ENCODE data around the gene RAB11FIP3.

The RAB11FIP3 gene

GRCh38 chr16:533391-534123 lies 108.1 kb downstream of the RAB11FIP3 start:
- peak; percentile 84 for DNase-seq (ENCODE audit: low spot score)

GRCh38 chr16:534135-534534 lies 108.7 kb downstream of the RAB11FIP3 start:
- DNase-seq (ENCODE audit: low spot score) = no peak

- no peak for DNase-seq (ENCODE audit: low spot score)
Measured at GRCh38 chr16:534856-535445, 109.5 kb downstream of the RAB11FIP3 start.

DNA sequence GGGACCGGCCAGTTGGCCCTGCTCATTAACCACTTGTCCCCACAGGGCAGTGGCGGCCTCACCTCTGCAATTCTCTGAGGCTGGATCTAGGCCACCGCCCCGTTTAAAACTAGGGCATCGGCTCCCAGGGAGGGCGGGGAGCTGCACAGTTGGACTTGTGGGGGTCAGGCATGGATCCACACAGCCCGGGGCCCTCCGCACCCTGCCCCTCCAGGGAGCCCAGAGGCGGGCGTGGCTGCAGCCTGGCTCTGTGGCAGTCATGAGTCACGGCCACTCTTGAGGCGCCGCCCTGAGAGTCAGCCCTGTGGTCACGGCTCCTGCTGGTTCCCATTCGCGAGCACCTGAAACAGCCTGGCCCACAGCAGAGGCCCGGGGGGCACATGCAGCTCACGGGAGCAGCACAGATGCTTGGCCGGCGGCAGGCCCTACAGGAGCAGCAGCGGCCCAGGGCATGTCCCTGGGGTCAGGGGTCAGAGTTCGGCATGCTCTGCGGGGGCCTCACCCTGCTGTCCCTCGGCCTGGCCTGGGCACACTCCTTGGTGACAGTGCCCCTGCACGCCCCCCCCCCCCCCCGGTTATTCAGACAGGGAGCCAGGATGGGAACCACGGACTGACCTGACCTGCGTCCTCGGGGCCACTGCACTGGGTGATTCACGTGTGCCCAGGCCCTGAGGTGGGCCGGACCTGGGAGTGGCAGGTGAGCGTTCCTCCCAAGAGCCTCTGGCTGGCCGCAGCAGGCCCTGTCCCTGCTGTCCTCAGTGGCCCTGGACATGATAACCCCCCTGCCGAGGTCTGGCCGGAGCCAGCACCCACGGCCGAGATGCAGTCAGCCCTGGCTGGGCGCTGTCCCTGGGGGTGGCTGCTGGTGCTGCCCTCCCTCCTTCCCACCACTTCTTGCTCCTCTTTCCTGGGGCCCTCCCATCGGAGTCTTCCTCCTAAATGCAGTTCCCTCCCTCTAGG lies 110.3 kb downstream of the RAB11FIP3 start:
- DNase-seq (ENCODE audit: low spot score) = no peak

- DNase-seq (ENCODE audit: low spot score) = no peak
Measured at GRCh38 chr16:536746-537145, 111.3 kb downstream of the RAB11FIP3 start.

- DNase-seq (ENCODE audit: low spot score) = no peak
Measured at GRCh38 chr16:537415-538335, 112.2 kb downstream of the RAB11FIP3 start.

GRCh38 chr16:539901-540530 lies 114.6 kb downstream of the RAB11FIP3 start:
- no peak for DNase-seq (ENCODE audit: low spot score)

GRCh38 chr16:540645-541340 lies 115.3 kb downstream of the RAB11FIP3 start:
- DNase-seq (ENCODE audit: low spot score) = no peak

DNA sequence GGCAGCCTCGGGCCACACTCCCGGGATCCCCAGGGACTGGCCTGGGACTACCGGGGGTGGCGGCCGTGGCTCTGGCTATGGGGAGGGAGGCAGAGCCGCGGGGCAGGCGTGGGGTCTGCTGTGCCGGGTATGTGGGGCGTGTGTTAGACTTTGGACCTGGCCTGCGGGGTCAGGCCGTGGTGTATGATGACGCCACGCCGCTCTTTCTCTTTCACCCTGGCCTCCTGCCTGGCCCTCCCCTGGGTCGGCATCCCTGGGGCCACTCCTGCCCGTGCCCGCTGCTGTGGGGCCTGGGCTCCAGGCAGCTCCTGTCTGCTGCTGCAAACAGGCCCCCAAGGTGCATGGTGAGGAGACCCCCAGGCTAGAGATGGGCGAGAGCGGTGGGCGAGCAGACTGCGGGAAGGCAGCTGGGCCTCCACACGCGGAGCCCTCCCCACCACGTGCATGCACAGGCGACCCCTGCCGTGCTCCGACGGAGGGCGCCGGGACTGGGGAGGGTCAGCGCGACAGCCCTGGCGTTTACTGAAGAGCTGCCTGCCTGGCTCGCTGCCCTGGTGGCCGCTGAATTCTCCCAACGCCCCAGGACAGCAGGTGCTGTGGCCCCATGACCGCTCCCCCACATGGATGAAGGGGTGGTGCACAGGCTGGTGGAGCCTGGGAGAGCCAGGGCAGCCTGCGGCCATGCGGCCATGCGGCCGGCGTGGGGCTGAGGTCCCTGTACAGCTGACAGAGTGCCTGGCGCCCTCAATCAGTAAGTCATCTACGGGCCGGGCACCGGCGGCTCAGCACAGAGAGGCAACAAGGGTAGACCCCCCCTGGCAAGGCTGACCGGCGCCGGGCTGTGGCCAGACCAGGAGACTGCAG lies 118.1 kb downstream of the RAB11FIP3 start:
- DNase-seq (ENCODE audit: low spot score) = peak; percentile 50

DNA sequence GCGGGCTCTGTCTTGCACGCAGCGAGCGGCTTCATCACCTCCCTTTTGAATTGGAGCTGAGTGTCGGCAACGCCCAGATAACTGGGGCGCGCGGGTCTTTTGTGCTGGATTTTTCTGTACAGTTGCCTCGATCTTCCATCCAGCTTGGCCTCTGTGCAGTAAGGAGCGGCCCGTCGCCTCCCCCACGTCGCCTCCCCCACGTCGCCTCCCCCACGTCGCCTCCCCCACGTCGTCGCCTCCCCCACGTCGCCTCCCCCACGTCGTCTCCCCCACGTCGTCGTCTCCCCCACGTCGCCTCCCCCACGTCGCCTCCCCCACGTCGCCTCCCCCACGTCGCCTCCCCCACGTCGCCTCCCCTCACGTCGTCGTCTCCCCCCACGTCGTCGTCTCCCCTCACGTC lies 119.1 kb downstream of the RAB11FIP3 start:
- no peak for DNase-seq (ENCODE audit: low spot score)

DNA sequence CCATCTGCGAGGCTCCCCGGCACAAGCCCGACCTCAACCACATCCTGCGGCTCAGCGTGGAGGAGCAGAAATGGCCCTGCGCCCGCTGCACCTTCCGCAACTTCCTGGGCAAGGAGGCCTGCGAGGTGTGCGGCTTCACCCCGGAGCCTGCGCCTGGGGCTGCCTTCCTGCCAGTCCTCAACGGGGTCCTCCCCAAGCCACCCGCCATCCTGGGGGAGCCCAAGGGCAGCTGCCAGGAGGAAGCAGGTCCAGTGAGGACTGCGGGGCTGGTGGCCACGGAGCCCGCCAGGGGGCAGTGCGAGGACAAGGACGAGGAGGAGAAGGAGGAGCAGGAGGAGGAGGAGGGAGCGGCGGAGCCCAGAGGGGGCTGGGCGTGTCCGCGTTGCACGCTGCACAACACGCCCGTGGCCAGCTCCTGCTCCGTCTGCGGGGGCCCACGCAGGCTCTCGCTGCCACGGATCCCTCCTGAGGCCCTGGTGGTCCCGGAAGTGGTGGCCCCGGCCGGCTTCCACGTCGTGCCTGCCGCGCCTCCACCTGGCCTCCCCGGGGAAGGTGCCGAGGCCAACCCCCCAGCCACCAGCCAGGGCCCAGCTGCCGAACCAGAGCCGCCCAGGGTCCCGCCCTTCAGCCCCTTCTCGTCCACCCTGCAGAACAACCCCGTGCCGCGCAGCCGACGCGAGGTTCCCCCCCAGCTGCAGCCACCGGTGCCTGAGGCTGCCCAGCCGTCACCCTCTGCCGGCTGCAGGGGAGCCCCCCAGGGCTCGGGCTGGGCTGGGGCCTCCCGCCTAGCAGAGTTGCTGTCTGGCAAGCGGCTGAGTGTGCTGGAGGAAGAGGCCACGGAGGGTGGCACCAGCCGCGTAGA lies 121.7 kb downstream of the RAB11FIP3 start:
- DNase-seq (ENCODE audit: low spot score) = peak; percentile 57

GRCh38 chr16:548586-548985 lies 123.1 kb downstream of the RAB11FIP3 start:
- DNase-seq (ENCODE audit: low spot score) = no peak

GRCh38 chr16:549544-550263 lies 124.3 kb downstream of the RAB11FIP3 start:
- DNase-seq (ENCODE audit: low spot score) = no peak

- DNase-seq (ENCODE audit: low spot score) = no peak
Measured at GRCh38 chr16:551210-551609, 125.8 kb downstream of the RAB11FIP3 start.

DNA sequence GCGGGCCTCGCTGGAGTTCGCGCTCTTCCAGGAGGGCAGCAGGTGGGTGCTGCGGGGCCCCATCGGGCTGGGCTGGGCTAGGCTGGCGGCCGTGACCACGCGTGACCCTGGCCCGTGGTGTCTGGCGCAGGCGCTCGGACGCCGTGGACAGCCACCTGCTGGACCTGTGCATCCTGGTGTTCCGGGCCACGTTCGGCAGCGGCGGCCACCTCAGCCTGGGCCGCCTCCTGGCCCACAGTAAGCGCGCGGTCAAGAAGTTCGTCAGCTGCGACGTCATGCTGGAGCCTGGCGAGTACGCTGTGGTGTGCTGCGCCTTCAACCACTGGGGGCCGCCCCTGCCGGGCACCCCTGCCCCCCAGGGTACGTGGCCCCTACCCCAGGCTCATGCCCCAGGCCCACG lies 126.7 kb downstream of the RAB11FIP3 start:
- DNase-seq (ENCODE audit: low spot score) = no peak

DNA sequence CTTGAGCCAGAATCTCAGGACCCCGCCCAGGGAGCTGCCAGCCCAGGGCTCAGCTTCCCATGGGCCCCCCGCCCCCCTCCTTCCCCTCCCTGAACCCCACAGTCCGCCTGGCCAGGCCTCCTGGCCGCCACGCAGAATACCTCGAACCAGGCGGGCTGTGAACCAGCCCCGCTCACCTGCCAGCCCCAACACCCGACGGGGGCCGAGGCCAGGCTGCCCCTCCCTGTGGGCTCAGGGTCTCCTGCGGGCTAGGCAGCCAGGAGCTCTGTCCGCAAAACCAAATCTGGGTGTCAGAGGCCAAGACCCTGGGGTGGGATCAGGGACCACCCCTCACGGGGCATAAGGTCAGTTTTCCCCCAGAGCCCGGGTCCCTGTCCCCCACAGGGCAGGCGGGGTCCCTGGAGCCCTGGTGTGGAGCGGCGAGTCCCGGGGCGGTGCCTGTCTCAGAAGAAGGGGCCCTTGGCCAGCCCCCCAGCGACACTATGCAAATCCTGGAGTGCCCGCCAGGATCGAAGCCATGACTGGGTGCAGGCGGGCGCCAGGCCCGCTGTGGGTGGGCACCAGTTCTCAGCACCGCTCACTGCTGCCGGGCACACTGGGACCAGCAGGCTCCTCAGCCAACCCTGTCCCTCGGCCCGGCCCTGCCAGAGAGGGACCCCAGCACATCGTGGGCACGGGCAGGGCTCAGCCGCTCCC lies 128.3 kb downstream of the RAB11FIP3 start:
- DNase-seq (ENCODE audit: low spot score) = no peak

DNA sequence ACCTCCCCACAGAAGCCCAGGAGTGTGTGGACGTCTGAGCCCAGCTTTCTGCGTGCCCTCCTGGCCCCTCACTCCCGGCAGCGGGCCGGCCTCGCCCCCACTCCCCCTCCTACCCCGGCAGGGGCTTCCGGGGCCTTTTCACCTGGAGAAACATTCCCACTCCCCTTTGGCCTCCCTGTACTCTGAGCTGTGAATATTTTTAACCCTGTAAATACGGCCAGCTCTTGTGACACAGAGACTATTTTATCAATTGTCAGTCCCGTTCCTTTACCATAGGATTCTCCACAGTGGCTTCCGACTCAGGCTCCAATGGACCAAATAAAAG lies 128.8 kb downstream of the RAB11FIP3 start:
- no peak for DNase-seq (ENCODE audit: low spot score)
